HUDEP-2 (cell line): ENCODE data around the gene IGF1.
A peak's percentile ranks its signal among the peaks of the same experiment; 100 is the strongest.

Experiments used
- DNase-seq, 76 experiments: peaks; one replicate each; lab custom pipeline; 2025; ENCODE audit not compliant: unreplicated experiment in 76 of 76; lab: John Stamatoyannopoulos, UW

The IGF1 gene

GRCh38 chr12:102498471-102498870, 18.1 kb upstream of the IGF1 start:
- no peak for DNase-seq

GRCh38 chr12:102497743-102498142, 17.4 kb upstream of the IGF1 start:
- DNase-seq, result no peak

- DNase-seq, result no peak
Observed at GRCh38 chr12:102496591-102496990, 16.2 kb upstream of the IGF1 start.

GRCh38 chr12:102487226-102487625, 6.9 kb upstream of the IGF1 start:
- DNase-seq, result no peak

GRCh38 chr12:102486153-102486552, 5.8 kb upstream of the IGF1 start:
- DNase-seq, result no peak

- DNase-seq, result peak in 19 of 76 experiments; percentile 1 to 29 (median 4)
Observed at GRCh38 chr12:102484428-102484958, 4.1 kb upstream of the IGF1 start.

- DNase-seq, result no peak
Observed at GRCh38 chr12:102484017-102484416, 3.7 kb upstream of the IGF1 start.

GRCh38 chr12:102483466-102483865, 3.1 kb upstream of the IGF1 start:
- no peak for DNase-seq

- no peak for DNase-seq
Observed at GRCh38 chr12:102481705-102482425, 1.5 kb upstream of the IGF1 start.

GRCh38 chr12:102479939-102480338, 424 bp downstream of the IGF1 start:
- DNase-seq, result no peak

- DNase-seq, result no peak
Observed at GRCh38 chr12:102479099-102479885, 1.1 kb downstream of the IGF1 start.

- DNase-seq, result no peak
Observed at GRCh38 chr12:102478405-102479098, 1.8 kb downstream of the IGF1 start.

GRCh38 chr12:102475355-102475754, 5.0 kb downstream of the IGF1 start:
- no peak for DNase-seq

GRCh38 chr12:102474438-102475064, 5.8 kb downstream of the IGF1 start:
- no peak for DNase-seq

GRCh38 chr12:102472496-102472895, 7.9 kb downstream of the IGF1 start:
- DNase-seq, result no peak

GRCh38 chr12:102471556-102471955, 8.8 kb downstream of the IGF1 start:
- DNase-seq, result no peak

- DNase-seq, result no peak
Observed at GRCh38 chr12:102470945-102471344, 9.4 kb downstream of the IGF1 start.

- DNase-seq, result no peak
Observed at GRCh38 chr12:102468261-102468915, 12.0 kb downstream of the IGF1 start.

GRCh38 chr12:102465762-102466560, 14.4 kb downstream of the IGF1 start:
- no peak for DNase-seq
